Stomach (tissue), 4 donors: ENCODE measurements around the gene ANO1.

ENCODE experiments used
- CTCF ChIP-seq, 7 experiments: fragments of 450-650 bp in 4 of 7; fragments of 200-600 bp in 3 of 7; sonication (generic) in 3 of 7; IDR thresholded peaks; one replicate each; pipeline ENCODE4 v1.5.1; 2016 to 2019; ENCODE audit warnings: antibody characterized with exemption in 7 of 7, control low read depth in 2 of 7, mild to moderate bottlenecking in 1 of 7
- POLR2A ChIP-seq, 4 donors: fragments of 450-650 bp; IDR thresholded peaks; one replicate each; pipeline ENCODE4 v1.6.1; 2016; ENCODE audit warnings: antibody characterized with exemption in 4 of 4, control low read depth in 2 of 4, mild to moderate bottlenecking in 1 of 4, moderate library complexity in 1 of 4

GRCh38 chr11:70151671-70152070 is 73.6 kb downstream of the ANO1 start:
- TF ChIP-seq CTCF (IDR thresholded peaks at IDR 0.05) (no peak), POLR2A (IDR thresholded peaks at IDR 0.05) (no peak)
